Esophagus muscularis mucosa (tissue), 4 donors: ENCODE results near the gene IRAK2. TPM values are rescaled to one million over a fixed set of nuclear protein-coding genes. Genes with fewer than 3 reads are reported as not detected.

Experiments used
- DNase-seq: peaks from one replicate; pipeline ENCODE4 v3.0.0-alpha.2; 2017; ENCODE audit errors: extremely low spot score
- H3K27ac ChIP-seq, 4 donors: fragments of 200-600 bp; sonication (generic); replicated peaks in 1 of 4; 1 replicate in 3 of 4; 2 replicates in 1 of 4; pipeline ENCODE4 v1.5.1; 2016 to 2019; ENCODE audit warnings: mild to moderate bottlenecking in 1 of 4
- H3K27me3 ChIP-seq, 4 donors: fragments of 200-600 bp; sonication (generic); one replicate each; pipeline versions ENCODE4 v1.5.1 to v1.6.0; 2016 to 2019
- H3K36me3 ChIP-seq, 4 donors: fragments of 200-600 bp; sonication (generic); one replicate each; pipeline ENCODE4 v1.5.1; 2016 to 2019
- H3K4me1 ChIP-seq, 4 donors: fragments of 200-600 bp; sonication (generic); one replicate each; pipeline ENCODE4 v1.5.1; 2016 to 2019
- H3K4me3 ChIP-seq, 4 donors: fragments of 200-600 bp; sonication (generic); 1 replicate in 2 of 4; 2 replicates in 2 of 4; pipeline ENCODE4 v1.5.1; 2016 to 2019; ENCODE audit warnings: mild to moderate bottlenecking in 4 of 4, moderate library complexity in 1 of 4
- H3K9me3 ChIP-seq, 4 donors: fragments of 200-600 bp; sonication (generic); 1 replicate in 3 of 4; 2 replicates in 1 of 4; pipeline ENCODE4 v1.5.1; 2016 to 2019
- EP300 ChIP-seq: sonication (generic); formaldehyde crosslinking; IDR thresholded peaks from one replicate; pipeline ENCODE4 v1.6.1; 2017; ENCODE audit warnings: antibody characterized with exemption
- POLR2A ChIP-seq: fragments of 450-650 bp; IDR thresholded peaks from one replicate; pipeline ENCODE4 v1.6.1; 2017; ENCODE audit warnings: antibody characterized with exemption, moderate library complexity, mild to moderate bottlenecking, low read depth
- POLR2AphosphoS5 ChIP-seq, 2 donors: sonication (generic); formaldehyde crosslinking; IDR thresholded peaks; one replicate each; pipeline ENCODE4 v1.6.1; 2017; ENCODE audit warnings: antibody characterized with exemption in 2 of 2
- whole genome bisulfite sequencing: methylation state at CpG from one replicate; pipeline ENCODE4 v1.1.5; 2018; 5-methylcytosine and 5-hydroxymethylcytosine counted together
- intact Hi-C: fragments of 100-400 bp; cut with DNase I; formaldehyde crosslinking; loops from one replicate; pipeline ENCODE4 v1.15.1; 2023
- total RNA-seq, 4 donors: library from RNA; depleted of rRNA; stranded (reverse); fragments of >200 nt; gene quantifications; one replicate each; pipeline versions ENCODE4 v1.1.0 to v1.2.1, GENCODE V29; 2016
- TF ChIP-seq, protein P1 (sequence below), 3 experiments: fragments of 200-600 bp in 2 of 3; fragments of 450-650 bp in 1 of 3; sonication (generic) in 2 of 3; IDR thresholded peaks; one replicate each; pipeline ENCODE4 v1.5.1; 2017 to 2019; ENCODE audit warnings: antibody characterized with exemption in 3 of 3, mild to moderate bottlenecking in 2 of 3, moderate library complexity in 1 of 3

Gene IRAK2
- total RNA-seq, 4 donors from 2014 or later = 2.5 to 3.2 (median 2.8) TPM

DNA sequence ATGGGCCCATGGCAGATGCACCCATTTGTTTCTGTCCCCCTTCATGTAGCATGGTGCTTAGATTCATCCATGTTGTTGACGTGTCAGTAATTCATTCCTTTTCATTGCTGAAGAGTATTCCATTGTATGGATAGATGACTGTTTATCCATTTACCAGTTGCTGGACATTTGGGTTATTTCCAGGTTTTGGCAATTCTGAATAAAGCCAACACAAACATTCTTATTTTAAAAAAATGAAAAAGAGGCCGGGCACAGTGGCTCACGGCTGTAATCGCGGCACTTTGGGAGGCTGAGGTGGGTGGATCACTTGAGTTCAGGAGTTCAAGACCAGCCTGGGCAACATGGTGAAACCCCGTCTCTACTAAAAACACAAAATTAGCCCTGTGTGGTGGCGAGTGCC, 64.9 kb downstream of the IRAK2 start:
- H3K36me3 ChIP-seq = peaks cover 0 to 29% (median 8%) of the 10 kb centered on the region in 4 donors
- TF ChIP-seq POLR2AphosphoS5 (IDR thresholded peaks at IDR 0.05) (no peak), POLR2A (no peak), EP300 (no peak)
- no peak overlapping the region for H3K4me3 ChIP-seq
- H3K9me3 ChIP-seq = no peaks in the 10 kb centered on the region
- intact Hi-C loops = loop anchor here (10.0 kb wide), 2 partner anchors 295 to 515 kb away; partner anchors contain the start of gene CRELD1
- peaks cover 0 to 8% (median 6%) of the 10 kb centered on the region in 4 donors for H3K4me1 ChIP-seq
- no peak for DNase-seq
- WGBS = 100% methylated on average over 7 of the region's 7 CpGs
- H3K27ac ChIP-seq = no peak overlapping the region
- no peaks in the 10 kb centered on the region for H3K27me3 ChIP-seq

GRCh38 chr3:10232137-10232536, 67.4 kb downstream of the IRAK2 start:
- H3K36me3 ChIP-seq = peaks cover 0 to 51% (median 21%) of the 10 kb centered on the region in 4 donors
- TF ChIP-seq POLR2A (no peak), EP300 (no peak), POLR2AphosphoS5 (IDR thresholded peaks at IDR 0.05) (no peak)
- TF ChIP-seq, protein P1, sequence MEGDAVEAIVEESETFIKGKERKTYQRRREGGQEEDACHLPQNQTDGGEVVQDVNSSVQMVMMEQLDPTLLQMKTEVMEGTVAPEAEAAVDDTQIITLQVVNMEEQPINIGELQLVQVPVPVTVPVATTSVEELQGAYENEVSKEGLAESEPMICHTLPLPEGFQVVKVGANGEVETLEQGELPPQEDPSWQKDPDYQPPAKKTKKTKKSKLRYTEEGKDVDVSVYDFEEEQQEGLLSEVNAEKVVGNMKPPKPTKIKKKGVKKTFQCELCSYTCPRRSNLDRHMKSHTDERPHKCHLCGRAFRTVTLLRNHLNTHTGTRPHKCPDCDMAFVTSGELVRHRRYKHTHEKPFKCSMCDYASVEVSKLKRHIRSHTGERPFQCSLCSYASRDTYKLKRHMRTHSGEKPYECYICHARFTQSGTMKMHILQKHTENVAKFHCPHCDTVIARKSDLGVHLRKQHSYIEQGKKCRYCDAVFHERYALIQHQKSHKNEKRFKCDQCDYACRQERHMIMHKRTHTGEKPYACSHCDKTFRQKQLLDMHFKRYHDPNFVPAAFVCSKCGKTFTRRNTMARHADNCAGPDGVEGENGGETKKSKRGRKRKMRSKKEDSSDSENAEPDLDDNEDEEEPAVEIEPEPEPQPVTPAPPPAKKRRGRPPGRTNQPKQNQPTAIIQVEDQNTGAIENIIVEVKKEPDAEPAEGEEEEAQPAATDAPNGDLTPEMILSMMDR (IDR thresholded peaks at IDR 0.05) = no peak
- intact Hi-C loops = no loop called here
- H3K27me3 ChIP-seq = no peaks in the 10 kb centered on the region
- H3K9me3 ChIP-seq = no peaks in the 10 kb centered on the region
- no peak overlapping the region for H3K4me3 ChIP-seq
- H3K27ac ChIP-seq = no peak overlapping the region
- H3K4me1 ChIP-seq = no peaks in the 10 kb centered on the region
- 91% methylated on average over 7 of the region's 7 CpGs for WGBS
- no peak for DNase-seq

- Histone ChIP-seq H3K27ac (no peak overlapping the region), H3K4me1 (no peaks in the 10 kb centered on the region), H3K36me3 (peaks cover 0 to 49% (median 22%) of the 10 kb centered on the region in 4 donors), H3K9me3 (no peaks in the 10 kb centered on the region), H3K4me3 (no peak overlapping the region), H3K27me3 (no peaks in the 10 kb centered on the region)
- intact Hi-C loops = no loop called here
- DNase-seq = no peak
- TF ChIP-seq, protein P1 (IDR thresholded peaks at IDR 0.05) = no peak
- TF ChIP-seq POLR2AphosphoS5 (IDR thresholded peaks at IDR 0.05) = no peak
- TF ChIP-seq EP300 = no peak
- TF ChIP-seq POLR2A = no peak
- 94% methylated on average over 13 of the region's 13 CpGs for WGBS
Observed at GRCh38 chr3:10233988-10234387, 69.3 kb downstream of the IRAK2 start.

DNA sequence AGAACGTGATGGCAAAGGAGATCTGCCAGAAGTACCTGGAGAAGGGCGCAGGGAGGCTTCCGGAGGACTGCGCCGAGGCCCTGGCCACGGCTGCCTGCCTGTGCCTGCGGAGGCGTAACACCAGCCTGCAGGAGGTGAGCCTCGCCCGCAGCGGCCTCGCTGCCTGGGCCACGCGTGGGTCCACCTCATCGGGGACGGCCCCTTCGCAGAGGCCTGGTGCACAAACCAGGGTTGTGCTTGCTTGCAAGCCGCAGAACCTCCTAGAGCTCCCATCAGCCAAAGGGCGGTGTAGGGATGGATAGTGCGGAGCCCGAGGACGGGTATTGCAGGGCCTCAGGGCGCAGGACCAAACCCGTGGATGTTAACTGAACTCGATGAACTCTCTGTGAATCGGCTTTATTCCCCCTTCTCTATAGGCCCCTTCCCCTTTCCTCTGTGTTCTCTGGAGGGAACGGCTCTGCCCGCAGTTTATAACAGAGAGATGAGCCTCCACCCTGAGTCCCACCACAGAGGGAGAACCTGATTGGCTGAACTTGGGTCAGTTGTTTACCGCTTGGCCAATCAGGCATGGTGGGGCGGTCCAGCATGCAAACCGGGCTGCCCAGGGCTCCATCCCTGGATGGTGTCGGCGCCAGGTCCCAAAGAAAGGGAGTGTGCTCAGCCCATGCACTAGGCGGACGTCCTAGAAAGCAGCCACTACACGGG, 70.0 kb downstream of the IRAK2 start:
- WGBS = 91% methylated on average over 26 of the region's 36 CpGs
- Histone ChIP-seq H3K27me3 (no peaks in the 10 kb centered on the region), H3K36me3 (peaks cover 0 to 52% (median 29%) of the 10 kb centered on the region in 4 donors), H3K4me1 (no peaks in the 10 kb centered on the region), H3K9me3 (no peaks in the 10 kb centered on the region), H3K4me3 (no peak overlapping the region), H3K27ac (no peak overlapping the region)
- DNase-seq = no peak
- TF ChIP-seq POLR2A (no peak), EP300 (no peak), POLR2AphosphoS5 (IDR thresholded peaks at IDR 0.05) (no peak)
- TF ChIP-seq, protein P1 (IDR thresholded peaks at IDR 0.05) = no peak
- intact Hi-C loops = no loop called here

- 76% methylated on average over 6 of the region's 6 CpGs for WGBS
- no peaks in the 10 kb centered on the region for H3K4me1 ChIP-seq
- H3K9me3 ChIP-seq = no peaks in the 10 kb centered on the region
- intact Hi-C loops = no loop called here
- peaks cover 0 to 53% (median 31%) of the 10 kb centered on the region in 4 donors for H3K36me3 ChIP-seq
- no peak overlapping the region for H3K27ac ChIP-seq
- no peak for DNase-seq
- no peaks in the 10 kb centered on the region for H3K27me3 ChIP-seq
- H3K4me3 ChIP-seq = no peak overlapping the region
- no peak for TF ChIP-seq POLR2A
- TF ChIP-seq, protein P1 (IDR thresholded peaks at IDR 0.05) = no peak
- no peak for TF ChIP-seq EP300
- TF ChIP-seq POLR2AphosphoS5 (IDR thresholded peaks at IDR 0.05) = no peak
Observed at GRCh38 chr3:10235551-10235950, 70.8 kb downstream of the IRAK2 start.
